GM18951 (cell line): Measurements from ENCODE around the gene UHRF2.
"Not testable (repeated sequence)": the region's sequence is repeated elsewhere in the genome, so short reads cannot be mapped to it uniquely, and the experiment has no call there.

Experiments used
- POLR2A ChIP-seq: IDR thresholded peaks from 4 replicates; pipeline ENCODE4 v1.6.1; 2011; ENCODE audit warnings: mild to moderate bottlenecking; ENCODE audit not compliant: insufficient read length, insufficient read depth; ENCODE audit errors: extremely low read depth
- in situ Hi-C: fragments of 300-500 bp; cut with MboI; formaldehyde crosslinking; loops from one replicate; pipeline ENCODE4 v1.12.0; 2022; ENCODE audit warnings: low sequenced_read_pairs, mixed read lengths, inconsistent platforms; ENCODE audit not compliant: unreplicated experiment

Gene UHRF2

DNA sequence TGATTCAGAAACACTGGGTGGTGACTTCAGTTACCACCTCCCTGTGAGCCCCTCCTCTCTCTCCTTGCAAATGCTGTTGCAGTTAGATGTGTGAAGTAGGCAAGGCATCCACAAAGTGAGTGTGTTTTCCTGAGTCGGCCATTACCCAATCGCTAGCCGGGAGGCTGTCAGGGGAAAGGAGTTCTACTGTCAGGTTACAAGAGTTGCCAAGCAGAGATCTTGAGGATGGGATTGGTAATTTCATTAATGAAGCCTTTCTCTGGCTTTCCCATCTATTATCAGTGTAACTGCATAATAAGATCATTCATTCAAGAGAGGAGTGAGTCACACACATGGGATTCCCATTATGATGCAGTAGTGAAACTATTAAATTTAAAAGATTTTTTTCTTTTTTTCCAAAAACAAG, 125.7 kb downstream of the UHRF2 start:
- in situ Hi-C loops = no loop called here
- no peak for TF ChIP-seq POLR2A

DNA sequence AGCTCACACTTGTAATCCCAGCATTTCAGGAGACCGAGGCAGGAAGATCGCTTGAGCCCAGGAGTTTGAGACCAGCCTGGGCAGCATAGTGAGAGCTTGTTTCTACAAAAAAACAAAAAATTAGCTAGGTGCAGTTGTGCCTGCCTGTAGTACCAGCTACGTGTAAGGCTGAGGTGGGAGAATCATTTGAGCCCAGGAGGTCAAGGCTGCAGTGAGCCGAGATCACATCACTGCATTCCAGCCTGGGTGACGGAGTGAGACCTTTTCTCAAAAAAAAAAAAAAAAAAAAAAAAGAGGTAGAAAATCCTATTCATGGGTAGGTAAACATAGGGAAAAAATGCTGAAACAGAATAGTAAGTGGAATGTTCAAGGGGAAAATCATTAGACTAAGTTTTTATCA, 129.6 kb downstream of the UHRF2 start:
- in situ Hi-C loops = not testable (repeated sequence)

DNA sequence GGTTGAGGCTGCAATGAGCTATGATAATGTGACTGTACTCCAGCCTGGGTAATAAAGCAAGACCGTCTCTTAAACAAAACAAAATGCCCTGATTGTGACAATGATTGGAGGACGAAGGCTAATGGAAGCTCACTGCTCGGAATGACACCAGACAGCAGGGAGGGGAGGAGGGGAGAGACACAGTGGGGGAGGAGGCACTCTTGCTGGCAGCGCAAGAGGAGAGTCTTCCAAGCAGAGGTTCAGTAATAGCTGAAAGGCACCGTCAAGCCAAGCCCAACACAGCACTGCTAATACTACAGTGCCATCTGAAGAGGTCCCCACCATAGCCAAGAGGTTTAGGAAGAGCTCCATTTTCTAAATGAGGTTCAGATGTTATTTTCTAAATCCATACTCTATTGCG, 130.2 kb downstream of the UHRF2 start:
- in situ Hi-C loops = no loop called here
- no peak for TF ChIP-seq POLR2A

DNA sequence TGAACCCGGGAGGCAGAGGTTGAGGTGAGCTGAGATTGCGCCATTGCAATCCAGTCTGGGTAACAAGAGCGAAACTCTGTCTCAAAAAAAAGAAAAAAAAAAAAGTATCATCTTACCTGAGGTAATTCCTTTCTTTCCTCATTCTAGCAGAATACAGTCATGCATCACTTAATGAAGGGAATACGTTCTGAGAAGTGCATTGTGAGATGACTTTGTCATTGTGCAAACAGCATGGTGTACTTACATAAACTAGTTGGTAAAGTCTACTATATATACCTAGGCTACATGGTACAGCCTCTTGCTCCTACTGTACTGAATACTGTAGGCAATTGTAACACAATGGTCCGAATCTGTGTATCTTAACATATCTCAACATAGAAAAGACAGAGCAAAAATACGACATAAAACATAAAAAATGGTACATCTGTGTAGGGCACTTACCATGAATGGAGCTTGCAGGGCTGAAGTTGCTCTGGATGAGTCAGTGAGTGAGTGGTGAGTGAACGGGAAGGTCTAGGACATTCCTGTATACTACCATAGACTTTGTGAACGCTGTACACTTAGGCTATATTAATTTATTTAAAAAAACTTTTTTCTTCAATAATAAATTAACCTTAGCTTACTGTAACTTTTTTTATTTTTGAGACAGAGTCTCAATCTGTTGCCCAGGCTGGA, 132.2 kb downstream of the UHRF2 start:
- in situ Hi-C loops = no loop called here
- no peak for TF ChIP-seq POLR2A

DNA sequence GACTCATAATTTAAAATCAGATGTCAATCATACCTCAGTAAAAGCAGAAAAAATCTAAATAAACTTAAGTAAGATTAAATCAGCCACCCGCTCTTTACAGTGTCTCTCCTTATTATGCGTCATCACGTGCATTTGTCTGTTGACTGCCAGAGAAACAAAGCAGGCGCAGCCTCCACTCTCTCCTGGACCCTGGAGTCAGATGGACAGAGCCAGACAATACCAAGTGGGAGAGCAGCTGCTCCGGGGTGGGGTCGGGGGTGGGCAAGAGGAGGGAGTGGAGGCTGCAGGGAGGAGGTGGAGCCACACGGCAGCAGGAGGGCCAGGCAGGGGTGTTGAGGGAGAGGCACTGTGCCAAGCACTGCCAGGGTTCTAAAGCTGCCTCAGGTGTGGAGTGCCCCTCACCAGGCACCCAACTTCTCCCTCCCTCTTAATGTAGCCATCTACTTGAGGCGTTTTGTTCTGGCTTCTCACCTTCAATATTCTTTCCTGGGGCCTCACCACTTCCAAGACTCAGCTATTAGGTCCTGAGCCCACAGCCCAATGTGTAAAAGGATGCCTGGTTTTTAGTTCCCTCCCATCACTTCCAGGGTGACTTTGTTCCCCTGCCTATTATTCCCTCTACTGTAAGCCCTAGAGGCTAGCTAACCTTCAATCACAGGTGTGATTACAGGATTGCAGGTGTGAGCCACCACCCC, 136.3 kb downstream of the UHRF2 start:
- no peak for TF ChIP-seq POLR2A
- in situ Hi-C loops = no loop called here

DNA sequence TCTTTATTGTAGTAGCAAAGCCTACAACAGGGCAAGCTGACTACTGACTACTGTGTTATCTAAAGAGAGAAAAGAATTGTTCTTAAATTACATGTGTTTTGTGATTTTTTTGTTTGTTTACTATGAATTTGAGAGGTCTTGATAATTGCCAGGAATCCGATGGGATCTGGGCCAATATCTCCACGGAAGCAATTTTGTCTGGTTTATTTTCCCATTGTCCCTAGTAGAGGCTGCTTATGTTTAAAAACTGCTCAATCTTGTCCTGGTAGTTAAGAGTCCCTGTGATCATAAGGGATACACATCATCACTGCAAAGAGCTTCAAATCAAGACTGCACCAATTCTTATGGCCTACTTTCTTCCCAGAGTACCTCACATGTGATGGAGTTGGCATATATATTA, 138.1 kb downstream of the UHRF2 start:
- no peak for TF ChIP-seq POLR2A
- in situ Hi-C loops = loop anchor here (25.0 kb wide), 1 partner anchor 464 kb away; no protein-coding TSS in a partner anchor

DNA sequence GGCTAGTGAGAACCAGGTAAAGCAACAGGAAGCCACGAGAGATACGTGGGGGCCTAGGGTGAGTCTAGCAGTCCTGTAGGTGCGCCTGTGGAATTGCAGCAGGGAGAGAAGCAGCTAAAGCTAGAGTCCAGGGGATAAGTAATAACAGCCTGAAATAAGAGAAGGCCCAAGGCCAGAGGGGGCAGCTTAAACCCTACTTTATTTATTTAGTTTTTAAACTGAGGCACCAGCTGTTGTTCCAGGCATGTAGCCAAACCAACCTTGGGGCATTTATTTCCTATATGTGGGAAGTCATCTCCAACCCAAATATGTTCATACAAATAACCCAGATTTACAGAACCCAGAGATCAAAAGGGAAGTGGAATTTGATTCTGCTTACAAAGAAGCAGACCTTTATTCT, 139.0 kb downstream of the UHRF2 start:
- in situ Hi-C loops = loop anchor here (25.0 kb wide), 1 partner anchor 465 kb away; no protein-coding TSS in a partner anchor
- no peak for TF ChIP-seq POLR2A

DNA sequence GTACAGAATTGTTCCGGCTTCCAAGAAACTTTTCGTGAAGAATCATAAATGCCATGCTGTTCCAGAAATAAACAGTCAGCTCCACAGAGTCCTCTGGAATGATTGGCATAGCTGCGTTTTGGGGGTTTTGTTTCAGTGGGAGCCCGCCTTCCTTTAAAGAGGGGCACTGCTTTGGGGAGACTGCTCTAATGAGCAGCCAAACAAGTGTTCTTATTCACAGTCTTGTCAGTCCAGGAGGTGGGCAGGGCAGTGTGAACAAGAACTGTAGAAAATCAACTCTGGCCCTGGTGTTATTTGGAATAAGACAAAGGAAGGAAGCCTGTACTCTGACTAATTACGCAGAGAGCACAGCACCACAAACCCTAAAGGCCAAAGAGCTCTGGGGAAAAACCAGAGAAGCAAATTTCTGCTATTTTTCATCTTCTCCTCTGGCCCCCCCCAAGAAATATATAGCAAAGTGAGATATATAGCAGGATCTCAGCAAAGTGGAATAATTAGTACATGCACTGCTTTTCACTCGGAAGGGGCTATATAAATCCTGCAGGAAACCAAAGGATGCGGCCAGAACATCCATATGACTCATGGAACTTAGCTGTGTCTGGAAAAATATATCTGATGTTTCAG, 139.6 kb downstream of the UHRF2 start:
- no peak for TF ChIP-seq POLR2A
- in situ Hi-C loops = loop anchor here (25.0 kb wide), 1 partner anchor 465 kb away; no protein-coding TSS in a partner anchor

DNA sequence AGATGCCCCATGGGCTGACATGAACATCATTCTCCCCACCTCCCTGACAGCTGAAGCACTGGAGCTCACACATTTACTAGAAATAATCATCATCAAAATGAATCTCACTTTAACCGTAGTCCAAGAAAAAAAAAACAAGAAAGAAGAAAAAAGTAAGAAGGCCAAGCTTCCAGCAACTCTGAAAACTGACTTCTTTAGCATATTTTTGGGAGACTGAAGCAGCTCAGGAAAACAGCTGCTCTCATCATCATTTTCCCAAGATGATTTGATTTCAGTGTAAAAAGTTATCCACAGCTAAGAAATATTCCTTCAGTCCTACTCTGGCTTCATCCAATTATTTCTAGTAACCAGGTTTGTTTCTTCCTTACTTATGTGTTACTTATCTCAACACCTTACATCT, 140.9 kb downstream of the UHRF2 start:
- in situ Hi-C loops = loop anchor here (25.0 kb wide), 1 partner anchor 467 kb away; no protein-coding TSS in a partner anchor
- no peak for TF ChIP-seq POLR2A
